ENCODE measurements around the gene ZNRF1.

DNA sequence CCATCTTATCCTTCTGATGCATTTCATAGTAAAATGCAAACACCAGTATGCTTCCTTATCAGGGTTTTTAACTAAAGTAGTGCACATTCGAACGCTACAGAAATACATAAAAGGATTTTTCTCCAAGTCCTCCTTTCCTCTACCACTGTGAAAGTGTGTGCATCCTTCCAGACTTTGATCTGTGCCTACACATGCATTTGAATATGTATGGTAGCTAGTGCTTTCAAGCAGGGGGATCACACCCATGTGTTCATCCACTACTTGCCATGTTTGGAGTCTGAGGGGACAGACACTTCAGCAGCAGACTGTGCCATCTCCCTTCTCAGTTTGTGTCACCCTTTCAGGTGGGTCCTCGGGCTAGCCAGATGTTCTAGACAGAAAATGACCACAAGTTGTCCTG lies 102.8 kb downstream of the ZNRF1 start:
- TF ChIP-seq, protein P1, sequence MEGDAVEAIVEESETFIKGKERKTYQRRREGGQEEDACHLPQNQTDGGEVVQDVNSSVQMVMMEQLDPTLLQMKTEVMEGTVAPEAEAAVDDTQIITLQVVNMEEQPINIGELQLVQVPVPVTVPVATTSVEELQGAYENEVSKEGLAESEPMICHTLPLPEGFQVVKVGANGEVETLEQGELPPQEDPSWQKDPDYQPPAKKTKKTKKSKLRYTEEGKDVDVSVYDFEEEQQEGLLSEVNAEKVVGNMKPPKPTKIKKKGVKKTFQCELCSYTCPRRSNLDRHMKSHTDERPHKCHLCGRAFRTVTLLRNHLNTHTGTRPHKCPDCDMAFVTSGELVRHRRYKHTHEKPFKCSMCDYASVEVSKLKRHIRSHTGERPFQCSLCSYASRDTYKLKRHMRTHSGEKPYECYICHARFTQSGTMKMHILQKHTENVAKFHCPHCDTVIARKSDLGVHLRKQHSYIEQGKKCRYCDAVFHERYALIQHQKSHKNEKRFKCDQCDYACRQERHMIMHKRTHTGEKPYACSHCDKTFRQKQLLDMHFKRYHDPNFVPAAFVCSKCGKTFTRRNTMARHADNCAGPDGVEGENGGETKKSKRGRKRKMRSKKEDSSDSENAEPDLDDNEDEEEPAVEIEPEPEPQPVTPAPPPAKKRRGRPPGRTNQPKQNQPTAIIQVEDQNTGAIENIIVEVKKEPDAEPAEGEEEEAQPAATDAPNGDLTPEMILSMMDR (IDR thresholded peaks at IDR 0.05; ENCODE audit: low read depth, low read length): no peak
- TF ChIP-seq MYC (IDR thresholded peaks at IDR 0.05; ENCODE audit: low read depth, low read length) (no peak), POLR2A (IDR thresholded peaks at IDR 0.05; ENCODE audit: extremely low read depth, insufficient read length) (no peak)
